ENCODE measurements around the gene AUTS2. TPM values are rescaled to one million over a fixed set of nuclear protein-coding genes. Genes with fewer than 3 reads are reported as not detected.

Gene AUTS2
- total RNA-seq, 1 donor from 2014 or later = 53.0 TPM

- intact Hi-C loops (cut with DNase I) = no loop called here
- Histone ChIP-seq H3K4me1 (peaks cover 8% of the 10 kb centered on the region), H3K27ac (no peak overlapping the region), H3K4me3 (no peak overlapping the region), H3K9me3 (no peaks in the 10 kb centered on the region), H3K36me3 (no peaks in the 10 kb centered on the region), H3K27me3 (no peaks in the 10 kb centered on the region)
- no peak for DNase-seq (ENCODE audit: extremely low spot score in 2 of 2)
- TF ChIP-seq POLR2A (IDR thresholded peaks at IDR 0.05) (no peak), POLR2AphosphoS5 (IDR thresholded peaks at IDR 0.05; ENCODE audit: insufficient read depth in 1 of 2, low read depth in 1 of 2) (no peak), CTCF (IDR thresholded peaks at IDR 0.05) (no peak)
Measured at GRCh38 chr7:70539205-70539604, 940.9 kb downstream of the AUTS2 start.

- H3K9me3 ChIP-seq = no peaks in the 10 kb centered on the region
- intact Hi-C loops (cut with DNase I) = no loop called here
- no peaks in the 10 kb centered on the region for H3K27me3 ChIP-seq
- no peaks in the 10 kb centered on the region for H3K36me3 ChIP-seq
- H3K4me1 ChIP-seq = peaks cover 8% of the 10 kb centered on the region
- H3K4me3 ChIP-seq = no peak overlapping the region
- H3K27ac ChIP-seq = no peak overlapping the region
- DNase-seq (ENCODE audit: extremely low spot score in 2 of 2) = peak in 1 of 2 donors; percentile 56
- no peak for TF ChIP-seq CTCF (IDR thresholded peaks at IDR 0.05)
- no peak for TF ChIP-seq POLR2A (IDR thresholded peaks at IDR 0.05)
- TF ChIP-seq POLR2AphosphoS5 (IDR thresholded peaks at IDR 0.05; ENCODE audit: insufficient read depth in 1 of 2, low read depth in 1 of 2) = no peak
Measured at GRCh38 chr7:70539617-70540016, 941.3 kb downstream of the AUTS2 start.

- Histone ChIP-seq H3K27ac (no peak overlapping the region), H3K9me3 (no peaks in the 10 kb centered on the region), H3K4me3 (no peak overlapping the region), H3K36me3 (no peaks in the 10 kb centered on the region), H3K27me3 (no peaks in the 10 kb centered on the region), H3K4me1 (peaks cover 8% of the 10 kb centered on the region)
- intact Hi-C loops (cut with DNase I) = no loop called here
- DNase-seq (ENCODE audit: extremely low spot score in 2 of 2) = no peak
- TF ChIP-seq POLR2AphosphoS5 (IDR thresholded peaks at IDR 0.05; ENCODE audit: insufficient read depth in 1 of 2, low read depth in 1 of 2) = no peak
- TF ChIP-seq CTCF (IDR thresholded peaks at IDR 0.05) = no peak
- TF ChIP-seq POLR2A (IDR thresholded peaks at IDR 0.05) = no peak
Measured at GRCh38 chr7:70540641-70541040, 942.4 kb downstream of the AUTS2 start.

GRCh38 chr7:70542750-70543376 lies 944.6 kb downstream of the AUTS2 start:
- no peak for TF ChIP-seq CTCF (IDR thresholded peaks at IDR 0.05)
- TF ChIP-seq POLR2AphosphoS5 (IDR thresholded peaks at IDR 0.05; ENCODE audit: insufficient read depth in 1 of 2, low read depth in 1 of 2) = no peak
- TF ChIP-seq POLR2A (IDR thresholded peaks at IDR 0.05) = no peak
- no peaks in the 10 kb centered on the region for H3K36me3 ChIP-seq
- no peak overlapping the region for H3K27ac ChIP-seq
- no peak for DNase-seq (ENCODE audit: extremely low spot score in 2 of 2)
- intact Hi-C loops (cut with DNase I) = no loop called here
- H3K4me3 ChIP-seq = no peak overlapping the region
- H3K4me1 ChIP-seq = peaks cover 8% of the 10 kb centered on the region
- no peaks in the 10 kb centered on the region for H3K9me3 ChIP-seq
- no peaks in the 10 kb centered on the region for H3K27me3 ChIP-seq

GRCh38 chr7:70544016-70544415 lies 945.7 kb downstream of the AUTS2 start:
- TF ChIP-seq CTCF (IDR thresholded peaks at IDR 0.05) (no peak), POLR2AphosphoS5 (IDR thresholded peaks at IDR 0.05; ENCODE audit: insufficient read depth in 1 of 2, low read depth in 1 of 2) (no peak)
- Histone ChIP-seq H3K27ac (no peak overlapping the region), H3K36me3 (no peaks in the 10 kb centered on the region), H3K4me3 (no peak overlapping the region), H3K9me3 (no peaks in the 10 kb centered on the region), H3K4me1 (peaks cover 2% of the 10 kb centered on the region), H3K27me3 (no peaks in the 10 kb centered on the region)
- DNase-seq (ENCODE audit: extremely low spot score in 2 of 2) = no peak
- intact Hi-C loops (cut with DNase I) = no loop called here

All from vagina (tissue), 2 donors.